T-helper 1 cell (primary cell): ENCODE results near the gene HEBP1.

Experiments
- DNase-seq, 5 donors: peaks; one replicate each; pipeline ENCODE4 v3.0.0-alpha.2; 2012 to 2020

The HEBP1 gene

DNA sequence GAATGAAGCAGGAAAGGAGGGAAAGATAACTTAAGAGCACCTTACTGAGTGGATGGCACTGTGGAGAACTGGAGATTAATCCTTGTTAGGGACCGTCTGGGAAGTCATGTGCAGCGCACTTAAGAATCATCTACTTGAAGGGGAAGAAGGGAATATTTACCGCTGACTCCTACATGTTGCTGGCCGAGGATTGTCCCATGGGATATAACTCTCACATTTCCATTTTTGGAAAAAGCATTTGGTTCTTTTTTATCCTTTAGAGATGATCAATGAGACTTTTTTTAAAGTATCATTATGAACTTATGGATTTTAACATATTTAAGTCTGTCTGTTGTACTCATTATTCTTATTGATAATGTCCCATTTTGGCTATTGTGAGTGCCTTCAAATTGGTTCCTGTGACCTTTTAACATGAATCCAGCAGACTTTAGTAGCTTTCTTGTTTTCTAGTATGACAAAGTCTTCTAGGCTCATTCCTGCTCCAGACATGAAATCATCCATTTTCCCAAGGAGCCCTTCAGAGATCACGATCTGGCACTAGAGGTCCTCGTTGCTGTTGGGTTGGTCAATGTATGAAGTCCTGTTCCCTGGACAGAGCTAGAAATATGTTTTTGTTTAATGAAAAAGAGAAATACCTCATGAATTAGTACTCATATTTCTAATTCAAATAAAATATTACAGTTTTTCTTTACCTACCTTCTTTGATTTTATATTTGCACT is 23.9 kb upstream of the HEBP1 start:
- DNase-seq: no peak

DNA sequence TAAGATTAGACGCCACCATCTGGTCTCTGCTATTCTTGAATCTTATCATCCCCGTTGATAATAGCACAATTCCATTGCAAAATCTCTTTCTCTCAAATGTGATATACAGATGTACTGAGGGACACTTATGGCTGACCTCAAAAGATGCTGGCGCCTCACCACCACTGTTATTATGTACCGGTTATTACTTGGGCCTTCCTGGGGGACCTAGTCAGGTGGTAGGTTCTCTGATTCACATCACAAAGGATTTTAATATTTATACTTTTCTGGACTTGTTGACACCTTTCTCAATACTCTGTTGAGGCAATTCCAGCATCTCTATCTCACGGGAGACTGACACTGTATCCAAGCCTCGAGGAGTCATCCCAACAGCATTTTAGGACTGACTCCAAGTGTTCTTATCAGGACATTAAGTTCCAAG is 22.8 kb upstream of the HEBP1 start:
- no peak for DNase-seq

DNA sequence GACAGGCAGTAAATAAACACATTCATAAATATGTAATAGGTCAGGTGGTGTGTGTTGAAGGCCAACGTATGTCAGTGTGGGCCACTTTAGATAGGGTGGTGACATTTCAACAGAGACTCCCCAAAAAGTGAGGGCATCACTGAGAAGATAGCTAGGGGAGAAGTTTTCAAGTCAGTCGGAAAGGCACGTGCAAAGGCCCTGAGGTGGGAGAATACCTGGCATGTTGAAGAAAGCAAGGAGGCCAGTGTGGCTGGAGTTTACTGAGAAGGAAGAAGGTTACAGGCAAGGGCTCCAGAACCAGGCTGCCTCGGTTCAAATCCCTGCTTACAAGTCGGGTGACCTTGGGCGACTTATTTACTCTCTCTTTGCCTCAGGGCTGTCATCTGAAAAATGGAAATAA is 11.0 kb upstream of the HEBP1 start:
- no peak for DNase-seq

DNA sequence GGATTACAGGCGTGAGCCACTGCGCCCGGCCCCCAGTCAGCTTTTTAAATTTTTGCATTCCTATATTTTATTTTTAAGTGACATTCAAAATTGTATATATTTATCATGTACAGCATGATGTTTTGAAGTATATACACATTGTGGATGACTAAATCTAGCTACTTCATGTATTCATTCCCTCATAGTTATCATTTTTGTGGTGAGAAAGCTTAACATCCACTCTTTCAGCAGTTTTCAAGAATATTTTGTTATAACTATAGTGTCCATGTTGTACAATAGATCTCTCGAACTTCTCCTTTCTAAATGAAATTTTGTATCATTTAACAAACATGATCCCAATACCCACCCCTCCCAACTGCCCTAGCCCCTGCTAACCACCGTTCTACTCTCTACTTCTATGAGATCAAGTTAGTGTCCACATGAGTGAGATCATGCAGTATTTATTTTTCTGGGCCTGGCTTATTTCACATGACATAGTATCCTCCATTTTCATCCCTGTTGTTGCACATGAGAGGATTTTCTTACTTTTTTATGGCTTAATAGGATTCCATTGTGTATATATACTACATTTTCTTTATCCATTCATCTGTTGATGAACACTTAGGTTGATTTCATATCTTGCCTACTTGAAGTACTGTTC is 8.8 kb upstream of the HEBP1 start:
- DNase-seq: no peak

DNA sequence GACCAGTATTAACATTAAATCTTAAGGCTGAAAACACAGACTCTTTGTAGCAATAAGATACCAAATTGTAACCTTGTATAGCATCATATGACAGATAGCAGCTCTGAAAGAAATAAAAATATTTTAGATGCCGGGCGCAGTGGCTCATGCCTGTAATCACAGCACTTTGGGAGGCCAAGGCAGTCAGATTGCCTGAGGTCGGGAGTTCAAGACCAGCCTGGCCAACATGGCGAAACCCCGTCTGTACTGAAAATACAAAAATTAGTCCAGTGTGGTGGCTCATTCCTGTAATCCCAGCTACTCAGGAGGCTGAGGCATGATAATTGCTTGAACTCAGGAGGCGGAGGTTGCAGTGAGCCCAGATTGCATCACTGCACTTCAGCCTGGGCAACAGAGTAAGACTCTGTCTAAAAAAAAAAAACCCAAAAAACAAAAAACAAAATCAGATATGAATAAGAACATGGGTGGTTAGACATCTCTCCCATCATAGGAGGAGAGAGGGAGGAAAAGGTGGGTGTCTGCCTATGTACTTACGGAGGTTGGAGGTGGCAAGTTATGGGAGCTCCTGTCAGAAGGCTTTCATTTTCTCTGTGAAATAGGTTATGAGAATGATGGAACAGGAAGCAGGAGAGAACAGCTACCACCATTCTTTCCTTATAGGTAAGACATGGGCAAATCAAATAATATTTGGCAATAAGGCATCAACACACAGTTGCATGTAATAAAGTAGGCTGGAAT is 7.6 kb upstream of the HEBP1 start:
- DNase-seq: no peak

DNA sequence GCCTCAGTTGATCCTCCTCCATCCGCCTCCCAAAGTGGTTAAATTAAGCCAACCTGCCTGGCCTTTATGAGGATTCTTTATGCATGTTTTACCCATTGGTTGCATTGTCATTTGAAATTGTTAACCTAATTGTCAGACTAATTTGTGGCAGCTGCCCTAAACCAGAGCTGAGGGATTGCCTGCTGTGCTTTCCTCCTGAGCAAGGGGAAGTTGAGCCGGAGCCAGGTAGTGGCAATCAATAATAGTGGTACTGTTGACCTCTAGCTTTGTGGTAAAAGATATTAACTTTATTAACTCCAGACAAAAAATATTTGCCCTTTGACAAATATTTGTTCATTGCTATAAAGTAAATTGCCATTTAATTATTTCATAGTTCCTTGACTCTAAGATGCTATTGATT is 5.6 kb upstream of the HEBP1 start:
- DNase-seq: no peak

DNA sequence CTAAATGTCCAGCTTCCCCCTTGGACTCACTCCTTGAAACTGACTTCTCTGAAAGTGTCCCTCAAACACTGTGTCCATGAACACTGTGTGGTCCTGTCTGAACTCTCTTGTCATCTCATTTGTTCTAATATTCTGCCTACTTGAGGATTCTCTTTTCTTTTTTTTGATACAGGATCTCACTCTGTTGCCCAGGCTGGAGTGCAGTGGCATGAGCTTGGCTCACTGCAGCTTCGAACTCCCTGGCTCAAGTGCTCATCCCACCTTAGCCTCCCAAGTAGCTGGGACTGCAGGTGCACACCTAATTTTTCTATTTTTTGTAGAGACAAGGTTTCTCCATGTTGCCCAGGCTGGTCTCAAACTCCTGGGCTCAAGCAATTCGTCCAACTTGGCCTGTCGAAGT is 4.9 kb upstream of the HEBP1 start:
- no peak for DNase-seq

DNA sequence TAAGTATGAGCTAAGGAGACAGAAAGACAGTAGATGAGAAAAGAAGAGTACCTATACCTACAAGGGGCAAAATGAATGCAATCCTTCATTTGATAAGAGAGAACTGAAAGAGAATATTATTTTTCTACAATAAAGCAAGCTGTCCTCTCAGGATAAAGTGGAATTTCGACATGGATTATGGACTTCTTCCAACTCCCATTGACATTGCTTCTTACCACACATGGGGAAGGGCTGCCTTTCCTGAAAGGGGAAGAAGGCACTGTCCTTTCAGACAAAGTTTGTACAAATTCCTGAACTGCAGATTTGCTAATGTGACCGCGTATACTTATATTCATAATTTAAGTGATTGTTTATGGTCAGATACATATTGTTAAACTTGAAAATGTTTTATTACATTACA is 4.3 kb upstream of the HEBP1 start:
- no peak for DNase-seq

DNA sequence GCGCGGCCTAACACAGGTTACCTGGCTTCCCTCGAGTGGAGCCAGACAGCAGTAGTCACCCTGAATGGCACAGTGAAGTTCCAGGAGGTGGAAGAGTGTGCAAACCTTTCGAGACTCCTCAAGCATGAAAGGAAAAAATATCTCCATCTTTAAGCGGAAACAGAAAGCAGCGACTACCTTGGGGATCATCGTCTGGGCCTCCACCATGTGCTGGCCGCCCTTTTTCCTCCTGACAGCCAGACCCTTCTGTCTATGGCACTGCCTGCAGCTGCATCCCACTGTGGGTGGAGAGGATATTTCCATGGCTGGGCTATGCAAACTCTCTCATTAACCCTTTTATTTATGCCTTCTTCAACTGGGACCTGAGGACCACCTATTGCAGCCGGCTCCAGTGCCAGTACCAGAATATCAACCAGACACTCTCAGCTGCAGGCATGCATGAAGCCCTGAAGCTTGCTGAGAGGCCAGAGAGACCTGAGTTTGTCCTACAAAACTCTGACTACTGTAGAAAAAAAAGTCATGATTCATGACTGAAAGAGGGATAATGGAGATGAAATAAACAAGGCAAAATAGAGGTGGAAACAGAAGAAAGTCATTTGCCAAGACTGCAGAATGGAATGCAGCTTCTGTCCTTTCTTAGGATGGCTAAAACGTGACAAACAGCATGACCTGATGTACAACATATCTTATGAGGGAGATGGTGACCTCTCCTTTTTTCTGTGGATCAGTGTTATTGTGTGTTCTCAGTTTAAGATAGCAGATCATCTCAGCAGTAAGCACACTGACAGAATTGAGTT is 2.4 kb upstream of the HEBP1 start:
- no peak for DNase-seq

DNA sequence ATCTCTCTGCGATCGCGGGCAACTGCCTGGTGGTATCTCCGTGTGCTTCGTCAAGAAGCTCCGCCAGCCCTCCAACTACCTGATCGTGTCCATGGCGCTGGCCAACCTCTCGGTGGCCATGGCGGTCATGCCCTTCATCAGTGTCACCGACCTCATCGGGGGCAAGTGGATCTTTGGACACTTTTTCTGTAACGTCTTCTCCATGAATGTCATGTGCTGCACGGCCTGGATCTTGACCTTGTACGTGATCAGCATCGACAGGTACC is 1.6 kb upstream of the HEBP1 start:
- DNase-seq: no peak

DNA sequence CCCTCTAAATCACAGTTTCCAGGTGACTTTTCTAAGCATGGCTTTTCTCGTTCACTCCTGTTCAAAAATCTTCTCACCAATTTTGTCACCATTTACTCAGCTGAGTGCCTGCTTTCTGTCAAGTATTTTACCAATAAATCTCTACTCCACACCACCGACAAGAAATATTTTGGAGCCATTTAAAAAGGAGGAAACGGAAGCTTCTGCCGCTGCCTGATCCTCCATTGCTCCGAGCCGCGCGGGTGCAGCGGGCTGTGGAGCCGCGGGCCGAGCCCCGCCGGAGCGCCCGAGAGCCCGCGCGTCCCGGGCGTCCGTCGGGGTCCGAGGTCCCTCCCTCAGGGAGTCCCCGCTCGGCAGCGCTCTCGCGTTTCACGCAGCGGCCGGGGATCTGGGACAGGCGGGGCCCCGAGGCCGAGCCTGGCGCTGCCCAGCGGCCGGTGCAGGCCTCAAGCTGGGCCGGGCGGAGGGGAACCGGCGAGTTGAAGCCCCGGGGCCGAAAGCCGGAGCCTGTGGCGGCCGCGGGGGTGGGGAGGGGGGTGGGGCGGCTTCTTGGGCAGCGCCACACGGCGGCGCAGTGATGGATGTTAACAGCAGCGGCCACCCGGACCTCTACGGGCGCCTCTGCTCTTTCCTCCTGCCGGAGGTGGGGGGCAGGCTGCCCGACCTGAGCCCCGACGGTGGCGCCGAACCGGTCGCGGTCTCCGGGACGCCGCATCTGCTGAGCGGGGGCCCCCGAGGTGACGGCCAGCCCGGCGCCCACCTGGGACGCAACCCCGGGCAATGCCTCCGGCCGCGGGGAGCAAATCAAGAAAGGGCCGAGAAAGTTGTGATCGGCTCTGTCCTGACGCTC is 1.1 kb upstream of the HEBP1 start:
- DNase-seq: peak; percentile 14 to 48 (median 23)

DNA sequence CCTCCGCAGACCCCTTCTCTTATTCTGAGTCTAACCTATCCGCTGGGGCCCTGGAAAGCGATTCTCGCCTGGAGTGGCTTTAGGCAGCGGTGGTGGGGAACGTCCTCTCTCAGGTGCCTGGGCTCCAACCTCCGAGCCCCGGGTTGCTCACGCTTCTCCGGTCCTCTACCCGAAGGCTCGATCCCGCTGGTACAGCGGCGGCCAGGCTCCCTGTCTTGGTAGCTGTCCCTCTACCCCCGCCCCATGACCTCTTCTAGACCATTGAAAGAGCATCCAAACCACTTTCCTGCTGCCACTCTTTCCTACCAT is 505 bp upstream of the HEBP1 start:
- DNase-seq: peak in 1 of 5 donors; percentile 25

DNA sequence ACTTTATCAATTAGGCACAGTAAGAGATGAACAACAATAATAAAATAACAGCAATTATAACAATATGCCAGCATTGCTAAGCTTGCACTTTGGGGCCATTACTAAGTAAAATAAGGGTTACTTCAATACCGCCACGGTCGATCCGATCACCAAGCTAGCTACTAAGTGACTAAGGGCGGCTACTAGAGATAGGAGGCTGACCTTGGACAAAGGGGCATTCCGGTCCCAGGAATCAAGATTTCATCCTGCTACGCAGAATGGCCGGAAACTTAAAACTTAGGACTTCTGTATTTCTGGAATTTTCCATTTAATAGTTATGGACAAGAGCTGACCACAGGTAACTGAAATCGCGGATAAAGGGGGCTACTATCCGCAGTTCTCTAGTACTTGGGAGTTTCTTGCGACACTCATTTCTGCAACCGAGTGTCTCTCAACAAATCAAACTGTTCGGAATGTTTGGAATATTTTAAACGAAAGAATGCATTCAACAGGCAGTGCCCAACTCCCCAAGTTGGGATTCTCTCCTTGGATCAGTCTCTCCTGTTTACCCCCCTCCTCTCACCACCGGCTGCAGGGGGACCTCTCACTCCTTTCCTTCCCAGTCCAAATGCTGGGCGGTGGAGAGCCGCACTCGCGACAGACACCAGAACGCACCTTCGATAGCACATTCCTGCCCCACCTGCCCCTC is 650 bp downstream of the HEBP1 start:
- no peak for DNase-seq

DNA sequence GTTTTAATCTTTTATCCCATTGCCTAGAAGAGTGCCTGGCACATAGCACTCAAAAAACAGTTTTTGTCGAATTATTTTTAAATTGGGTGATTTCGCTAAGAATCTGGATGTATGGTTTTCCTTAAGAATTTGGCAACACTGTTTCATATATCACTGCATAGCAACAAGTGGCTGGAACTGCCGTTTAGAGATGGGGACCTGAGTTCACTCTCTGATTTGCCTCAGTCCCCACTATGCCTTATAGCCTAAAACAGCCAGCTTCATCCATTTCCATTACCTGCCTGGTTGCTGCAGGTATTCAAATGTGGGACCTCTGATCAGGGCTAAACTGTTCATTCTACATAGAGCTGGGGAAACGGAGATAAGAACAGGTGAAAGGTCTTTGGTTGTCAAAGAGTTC is 1.8 kb downstream of the HEBP1 start:
- no peak for DNase-seq

DNA sequence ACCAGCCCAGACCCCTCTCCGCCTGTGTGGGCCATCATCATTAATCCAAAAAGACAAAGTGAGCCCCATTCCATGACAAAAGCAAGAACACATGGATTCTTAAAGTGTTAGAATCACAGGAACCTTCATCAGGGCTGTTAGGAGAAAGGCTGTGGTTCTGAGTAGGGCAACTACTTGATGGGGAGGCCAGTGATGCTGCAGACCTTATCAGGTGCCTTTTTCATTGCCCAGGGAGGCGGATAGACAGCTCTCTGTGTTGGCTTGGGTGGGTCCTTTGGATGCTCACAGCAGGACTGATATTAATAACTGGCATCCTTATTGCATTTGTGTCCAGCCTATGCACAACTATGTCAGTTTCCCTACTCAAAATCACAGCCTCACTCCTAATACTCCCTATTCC is 2.3 kb downstream of the HEBP1 start:
- no peak for DNase-seq

DNA sequence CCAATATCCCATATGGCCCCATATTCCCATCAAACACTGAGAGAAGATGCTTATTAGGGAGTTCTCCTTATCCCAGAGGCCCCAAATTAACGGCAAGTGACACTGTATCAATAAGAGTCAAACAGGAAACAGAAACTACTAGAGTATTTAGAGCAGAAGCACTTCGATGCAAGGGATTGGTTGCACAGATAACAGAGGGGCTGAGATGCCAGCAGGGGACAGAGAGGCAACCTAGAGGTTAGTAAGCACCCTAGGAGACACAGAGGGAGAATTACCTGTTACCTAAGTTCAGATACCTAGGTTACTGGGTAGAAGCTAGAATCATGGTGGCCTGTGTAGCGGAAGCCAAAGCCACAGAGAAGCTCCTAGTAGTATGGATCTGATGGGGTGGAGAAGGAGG is 2.9 kb downstream of the HEBP1 start:
- no peak for DNase-seq

DNA sequence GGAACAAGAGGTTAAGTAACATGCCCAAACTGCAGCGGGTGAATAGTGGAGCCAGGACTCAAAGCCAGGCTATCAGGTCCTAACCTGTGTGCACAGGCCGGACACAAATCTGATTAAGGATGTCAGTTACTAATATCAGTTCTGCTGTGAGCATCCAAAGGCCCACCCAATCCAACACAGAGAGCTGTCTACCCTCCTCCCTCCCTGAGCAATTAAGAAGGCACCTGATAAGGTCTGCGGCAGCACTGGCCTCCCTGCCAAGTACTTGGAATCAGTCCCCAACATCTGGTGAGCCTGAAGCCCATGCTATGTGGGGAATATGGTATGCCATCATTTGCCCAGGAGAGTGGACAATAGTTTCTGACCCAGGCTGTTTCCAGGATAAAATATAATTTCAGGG is 3.9 kb downstream of the HEBP1 start:
- no peak for DNase-seq

DNA sequence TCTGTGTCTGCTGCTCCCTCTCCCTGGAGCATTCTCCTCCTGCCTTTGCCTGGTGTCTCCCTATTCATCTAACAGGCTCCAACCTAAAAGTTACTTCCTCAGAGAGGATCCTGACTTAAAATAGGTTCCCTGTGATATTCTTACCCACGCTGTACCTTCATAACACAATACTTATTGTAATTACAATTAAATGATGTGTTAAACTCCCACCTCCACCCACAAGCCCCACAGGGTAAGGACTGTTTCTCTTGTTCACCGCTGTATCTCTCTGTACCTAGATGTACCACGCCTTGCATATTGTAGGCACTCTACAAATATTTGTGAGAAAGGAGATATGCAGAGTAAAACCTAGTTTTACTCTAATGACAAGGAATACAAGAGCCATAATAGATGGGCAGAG is 5.0 kb downstream of the HEBP1 start:
- DNase-seq: no peak

DNA sequence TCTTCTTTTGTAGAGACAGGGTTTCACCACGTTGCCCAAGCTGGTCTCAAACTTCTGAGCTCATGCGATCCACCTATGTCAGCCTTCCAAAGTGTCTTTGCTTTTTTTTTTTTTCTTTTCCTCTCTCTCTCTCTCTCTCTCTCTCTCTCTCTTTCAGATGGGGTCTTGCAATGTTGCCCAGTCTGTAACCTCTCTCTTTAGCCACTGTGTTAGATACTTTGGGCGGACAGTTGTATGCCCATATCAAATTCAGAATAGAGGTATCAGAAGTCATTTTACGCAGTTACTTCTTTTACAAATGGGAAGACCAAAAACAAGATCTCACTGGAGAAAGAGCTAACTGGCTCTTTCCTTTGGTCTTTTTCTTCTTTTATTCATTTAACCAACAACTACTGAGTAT is 6.7 kb downstream of the HEBP1 start:
- DNase-seq: no peak

DNA sequence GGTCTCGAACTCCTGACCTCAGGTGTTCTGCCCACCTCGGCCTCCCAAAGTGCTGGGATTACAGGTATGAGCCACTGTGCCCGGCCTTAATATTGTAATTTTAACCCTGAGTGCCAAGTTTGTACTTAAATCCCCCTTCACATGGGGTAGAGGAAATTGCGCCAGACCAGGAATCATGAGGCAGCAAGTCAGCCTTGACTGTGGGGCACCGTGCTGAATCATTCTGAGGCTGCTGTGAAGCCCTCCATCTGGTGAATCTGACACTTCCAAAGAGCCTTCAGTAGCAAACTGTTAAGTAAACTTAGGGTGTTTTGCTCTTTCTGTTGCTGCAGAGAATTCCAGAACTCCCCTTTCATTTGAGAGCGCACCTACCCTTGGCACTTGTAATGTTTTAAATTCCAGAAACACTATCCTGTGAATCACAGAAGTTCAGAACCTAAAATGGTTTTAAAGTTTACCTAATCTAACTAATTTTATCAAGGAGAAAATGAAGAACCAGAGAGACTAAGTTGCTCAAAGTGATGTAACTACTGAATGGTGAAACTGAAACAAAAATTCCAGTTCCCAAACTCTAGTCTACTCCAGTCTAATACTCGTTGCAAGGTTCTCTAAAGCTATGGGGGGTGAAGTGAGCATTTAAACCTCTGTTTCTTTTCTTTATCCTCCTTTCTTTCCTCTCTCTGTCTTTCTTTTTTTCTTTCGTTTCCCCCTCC is 7.5 kb downstream of the HEBP1 start:
- DNase-seq: no peak

DNA sequence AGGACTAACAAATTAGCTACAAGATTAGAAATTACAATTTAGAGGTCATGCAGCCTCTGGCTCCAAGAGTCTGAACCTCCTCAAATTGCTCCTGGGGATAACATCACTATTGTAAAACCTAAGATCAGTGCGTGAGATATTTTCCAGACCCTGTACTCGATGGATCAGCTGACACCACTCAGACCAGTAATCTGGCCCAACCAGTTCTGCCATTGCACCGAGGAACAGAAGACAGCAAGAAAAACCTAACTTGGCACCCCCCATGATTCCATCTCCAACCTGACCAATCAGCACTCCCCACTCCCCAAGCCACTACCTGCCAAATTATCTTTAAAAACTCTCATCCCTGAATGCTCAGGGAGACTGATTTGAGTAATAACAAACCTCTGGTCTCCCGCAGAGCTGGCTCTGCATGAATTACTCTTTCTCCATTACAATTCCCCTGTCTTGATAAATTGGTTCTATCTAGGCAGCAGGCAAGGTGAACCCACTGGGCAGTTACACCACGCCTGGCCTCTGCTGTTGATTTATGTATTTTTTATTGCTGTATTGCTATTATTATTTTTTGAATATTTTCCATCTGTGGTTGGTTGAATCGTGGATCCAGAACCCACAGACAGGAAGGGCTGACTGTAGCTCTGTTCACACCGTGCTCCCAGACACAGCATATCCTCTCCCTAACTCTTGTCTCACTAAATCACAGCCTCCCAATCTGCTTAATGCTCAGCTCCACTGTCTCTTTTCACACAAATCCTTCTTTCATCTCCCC is 9.2 kb downstream of the HEBP1 start:
- no peak for DNase-seq
